PFSK-1 (cell line): ENCODE data around the gene HMCN2.

Experiments
- FOXP2 ChIP-seq: optimal IDR thresholded peaks from 2 replicates; pipeline ENCODE3; 2011; ENCODE audit warnings: borderline replicate concordance, control low read depth, inconsistent platforms; ENCODE audit not compliant: insufficient read depth; ENCODE audit errors: extremely low read length, extremely low read depth
- POLR2AphosphoS5 ChIP-seq: IDR thresholded peaks from 2 replicates; pipeline ENCODE4 v1.6.1; 2012; ENCODE audit warnings: low read depth, mild to moderate bottlenecking, control low read depth, low read length, moderate library complexity
- REST ChIP-seq, 2 experiments: IDR thresholded peaks; 2 replicates each; pipeline versions ENCODE4 v1.6.1 to v1.8.0; 2011 to 2012; ENCODE audit warnings: low read depth in 2 of 2, low read length in 2 of 2, control low read depth in 1 of 2, inconsistent platforms in 1 of 2, mild to moderate bottlenecking in 1 of 2, moderate library complexity in 1 of 2; ENCODE audit not compliant: insufficient read depth in 1 of 2
- SIN3A ChIP-seq: IDR thresholded peaks from 2 replicates; pipeline ENCODE4 v1.6.1; 2012; ENCODE audit warnings: mild to moderate bottlenecking, low read length, moderate library complexity, borderline replicate concordance; ENCODE audit not compliant: insufficient read depth
- TAF1 ChIP-seq: IDR thresholded peaks from 2 replicates; pipeline ENCODE4 v1.6.1; 2012; ENCODE audit warnings: low read length, control low read depth, borderline replicate concordance; ENCODE audit not compliant: insufficient read depth

GRCh38 chr9:130345897-130346385, 80.4 kb downstream of the HMCN2 start:
- no peak for TF ChIP-seq POLR2AphosphoS5
- TF ChIP-seq REST (IDR thresholded peaks at IDR 0.05; ENCODE audit: insufficient read depth in 1 of 2, low read depth in 2 of 2, low read length in 2 of 2) = no peak
- no peak for TF ChIP-seq TAF1
- TF ChIP-seq SIN3A = no peak
- TF ChIP-seq FOXP2 = no peak
